CD4-positive, alpha-beta T cell treated with Interleukin-6 for 4 hours (primary cell): ENCODE data around the gene CCNL2.

Source experiments
- DNase-seq: peaks from one replicate; pipeline ENCODE4 v3.0.0-alpha.2; 2020; ENCODE audit warnings: mixed read lengths

Gene CCNL2

DNA sequence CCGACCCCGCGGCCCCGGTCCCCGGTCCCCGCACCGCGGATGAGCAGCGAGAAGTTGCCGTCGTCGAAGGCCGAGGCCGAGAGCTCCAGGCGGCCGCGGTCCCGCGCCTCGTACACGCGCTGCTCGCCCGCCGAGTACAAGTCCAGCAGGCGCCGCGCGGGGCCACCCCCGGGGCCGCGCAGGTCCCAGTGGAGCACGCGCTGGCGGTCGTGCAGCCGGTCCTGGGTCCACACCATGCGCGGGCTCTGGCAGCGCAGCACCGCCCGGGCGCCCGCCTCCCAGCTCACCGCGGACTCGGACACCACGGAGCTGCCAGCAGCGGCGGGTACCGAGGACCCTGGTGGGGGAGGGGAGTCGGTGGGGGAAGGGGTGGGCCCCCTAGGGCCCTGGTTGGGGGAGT is 43.7 kb downstream of the CCNL2 start:
- DNase-seq, result no peak

- DNase-seq, result peak; percentile 42
These were observed 44.6 kb downstream of the CCNL2 start for GRCh38 chr1:1354271-1355247.

DNA sequence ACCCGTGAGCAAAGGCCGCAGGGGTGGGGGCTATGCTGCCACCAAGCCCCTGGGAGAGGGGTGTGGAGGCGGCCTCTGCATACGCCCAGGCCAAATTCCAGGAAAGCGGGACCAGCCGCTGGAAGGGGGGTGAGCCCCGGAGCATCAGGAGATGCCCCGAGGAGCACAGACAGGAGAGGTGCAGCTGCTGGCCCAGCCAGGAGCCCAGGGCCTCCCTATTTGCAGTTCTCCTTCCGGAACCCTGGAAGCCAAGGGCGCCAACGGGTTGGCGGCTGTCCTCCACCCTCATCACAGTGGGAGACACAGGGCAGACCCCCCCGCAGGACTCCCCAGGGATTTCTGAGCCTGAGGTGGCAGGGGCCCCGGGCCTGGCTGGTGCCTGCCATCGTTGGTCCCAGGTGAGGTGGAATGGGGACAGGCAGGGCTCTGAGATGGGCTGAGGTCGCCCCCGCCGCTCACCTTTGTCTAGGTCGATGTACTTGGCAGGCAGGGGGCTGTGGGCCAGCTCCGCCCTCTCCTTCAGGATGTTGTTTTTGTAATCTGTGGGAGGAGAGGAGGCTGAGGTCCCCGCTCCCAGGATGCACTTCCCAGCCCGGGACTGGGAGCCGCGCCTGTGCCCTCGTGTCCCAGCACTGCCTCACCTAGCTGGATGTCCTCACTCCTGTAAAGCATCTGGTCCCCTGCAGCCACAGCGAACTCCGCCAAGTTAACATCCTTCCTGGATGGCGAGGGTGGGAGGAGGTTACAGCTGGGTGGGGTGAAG is 45.6 kb downstream of the CCNL2 start:
- no peak for DNase-seq

DNA sequence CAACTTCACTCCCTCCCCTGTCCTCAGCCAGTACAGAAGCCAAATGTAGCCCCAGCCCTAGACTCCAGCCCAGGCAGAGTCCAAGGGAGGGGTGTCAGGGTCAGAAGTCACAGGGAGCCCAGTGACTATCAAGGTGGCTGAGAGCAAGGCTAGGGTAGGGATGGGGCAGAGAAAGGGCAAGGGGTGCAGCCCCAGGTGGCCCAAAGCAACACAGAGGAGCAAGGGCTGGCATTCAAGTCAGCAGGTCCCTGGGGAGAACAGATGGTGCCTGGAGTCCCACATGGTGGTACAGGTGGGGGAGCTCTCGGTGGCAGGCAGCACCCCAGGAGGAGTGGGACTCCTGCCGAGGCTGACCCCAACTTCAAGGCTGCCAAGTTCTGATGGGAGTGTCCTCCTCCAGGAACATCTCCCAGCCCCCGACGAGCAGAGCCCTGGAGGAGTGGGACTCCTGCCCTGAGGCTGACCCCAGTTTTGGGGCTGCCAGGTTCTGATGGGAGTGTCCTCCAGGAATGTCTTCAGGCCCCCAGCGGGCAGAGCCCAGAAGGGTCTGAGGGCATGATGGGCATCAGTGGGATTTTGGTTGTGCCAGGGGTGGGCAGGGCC is 46.2 kb downstream of the CCNL2 start:
- DNase-seq, result no peak

DNA sequence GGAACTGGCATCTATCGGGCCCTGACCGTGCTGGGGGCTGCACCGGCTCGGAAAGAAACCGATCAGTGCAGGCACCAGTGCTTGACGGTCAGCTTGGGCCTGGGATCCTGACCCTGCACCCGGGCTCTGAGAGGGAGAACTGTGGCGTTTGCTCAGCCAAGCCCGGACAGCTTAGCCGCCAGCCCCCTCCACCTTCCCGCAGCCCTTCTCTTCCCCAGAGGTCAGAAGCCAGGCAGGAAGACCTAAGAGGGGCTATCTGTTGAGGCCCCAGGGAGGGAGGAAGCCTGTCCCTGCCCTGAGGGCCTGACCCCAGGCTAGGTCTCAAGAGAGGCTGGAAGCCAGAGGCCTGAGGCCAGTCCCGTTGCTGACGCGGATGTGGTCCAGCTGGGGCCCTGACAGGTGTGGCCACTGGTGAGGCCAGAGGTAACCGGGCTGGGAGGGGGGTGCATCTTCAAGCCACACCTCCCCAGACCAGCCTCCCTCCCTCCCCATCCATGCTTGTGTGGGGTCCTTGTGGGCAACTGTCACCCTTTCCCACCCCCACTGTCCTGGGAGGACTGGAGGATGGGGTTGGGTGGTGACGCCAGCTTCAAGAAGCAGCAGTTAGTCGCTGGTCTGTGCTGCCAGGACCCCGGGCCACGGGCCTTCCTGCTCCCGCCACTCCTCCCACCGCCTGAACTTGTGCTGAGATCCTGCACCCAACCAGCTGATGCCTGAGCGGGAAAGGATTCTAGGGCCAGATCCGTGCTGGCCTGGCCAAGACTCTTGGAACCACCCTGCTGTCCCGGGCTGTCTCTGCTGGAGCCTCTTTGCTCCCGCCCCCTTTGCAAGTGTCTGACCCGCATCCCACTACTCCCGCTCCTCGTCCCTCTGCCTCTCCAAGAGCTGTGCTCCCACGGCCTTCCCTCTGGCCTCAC is 47.4 kb downstream of the CCNL2 start:
- DNase-seq, result no peak

- DNase-seq, result peak; percentile 76
These were observed 49.7 kb downstream of the CCNL2 start, which contains the start of gene DVL1 for GRCh38 chr1:1349256-1350012. Gene DVL1 (minus strand): TSS chr1:1349418. CDS start chr1:1349065, 353 bp downstream.

DNA sequence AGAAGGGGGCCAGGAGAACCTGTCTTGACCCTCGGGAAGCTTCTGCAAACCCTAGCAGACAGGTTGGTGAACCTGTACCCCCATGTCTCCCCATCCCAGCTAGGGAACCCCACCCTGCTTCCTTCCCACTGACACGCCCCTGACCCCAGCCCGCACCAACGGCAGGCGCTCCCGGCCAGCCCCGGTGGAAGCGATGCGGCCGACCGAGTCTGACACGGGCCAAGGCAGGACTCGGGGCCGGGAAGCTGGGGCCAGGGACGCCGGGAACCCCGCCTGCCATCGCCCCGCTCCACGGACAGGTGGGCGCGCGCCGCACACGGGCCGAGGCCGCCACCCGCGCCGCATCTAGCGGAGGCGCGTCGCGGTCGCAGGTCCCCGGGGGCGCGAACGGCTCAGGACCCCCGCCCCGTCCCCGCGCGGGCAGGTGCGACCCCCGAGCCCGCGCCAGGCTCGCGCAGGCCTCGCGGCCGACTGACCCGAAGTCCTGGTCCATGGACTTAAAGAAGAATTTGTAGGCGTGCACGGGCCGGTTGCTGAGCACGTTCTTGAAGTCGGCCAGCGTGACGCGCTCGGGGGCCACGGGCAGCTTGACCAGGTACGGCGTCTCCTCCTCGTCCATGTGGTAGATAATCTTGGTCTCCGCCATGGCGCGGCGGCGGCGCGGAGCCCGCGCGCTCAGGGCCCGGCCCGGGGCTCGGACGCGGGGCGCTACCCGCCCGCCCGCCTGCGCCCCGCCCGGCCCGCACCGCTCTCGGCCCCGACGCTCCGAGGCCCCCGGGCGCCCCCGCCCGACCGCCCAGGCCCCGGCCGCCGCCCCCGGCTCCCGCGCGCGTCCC is 50.5 kb downstream of the CCNL2 start:
- no peak for DNase-seq

GRCh38 chr1:1347663-1348419 is 51.3 kb downstream of the CCNL2 start:
- DNase-seq, result no peak

DNA sequence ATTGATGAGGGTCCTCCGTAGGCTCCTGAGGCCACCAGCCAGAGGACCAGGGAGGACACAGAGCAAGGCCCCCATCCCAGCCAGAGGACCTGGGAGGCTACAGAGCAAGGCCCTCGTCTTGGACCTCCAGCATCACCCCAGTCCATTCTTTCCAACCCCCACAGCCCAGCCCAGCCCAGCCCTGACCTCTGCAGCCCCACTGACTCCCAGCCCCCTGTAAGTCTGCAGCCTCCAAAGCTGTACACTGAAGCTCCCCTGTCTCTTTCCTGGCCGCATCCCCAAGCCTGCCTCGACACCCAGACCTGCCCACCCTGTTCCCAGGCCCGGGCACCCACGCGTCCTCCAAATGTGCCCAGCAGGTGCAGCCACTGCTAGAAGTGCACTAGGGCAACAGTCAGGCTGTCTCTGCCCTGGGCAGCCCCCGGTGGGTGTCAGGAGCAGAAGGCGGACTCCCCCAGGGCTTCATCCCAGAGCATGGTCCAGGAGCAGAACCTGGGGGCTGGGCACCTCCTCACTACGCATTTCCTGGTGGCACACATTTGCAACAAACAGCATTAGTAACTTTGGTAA is 52.0 kb downstream of the CCNL2 start:
- no peak for DNase-seq

DNA sequence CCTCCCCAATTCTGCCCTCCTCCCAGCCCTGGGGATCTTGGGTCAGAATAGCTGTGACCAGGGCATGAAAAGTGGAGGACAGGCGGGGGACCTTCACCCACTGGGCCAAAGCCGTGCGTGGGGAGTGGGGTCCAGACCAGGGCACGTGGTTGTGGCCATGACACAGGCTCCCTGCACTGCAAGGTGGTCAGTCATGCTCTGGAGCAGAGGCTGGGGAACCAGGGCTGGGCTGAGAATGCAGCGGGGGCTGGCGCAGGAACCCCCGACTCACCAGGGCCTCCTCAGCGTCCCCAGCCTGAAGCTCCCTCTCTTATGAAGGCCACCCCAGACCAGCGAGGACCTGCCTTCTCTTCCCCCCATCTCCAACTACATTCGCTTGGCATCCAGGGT is 52.6 kb downstream of the CCNL2 start:
- DNase-seq, result no peak

- no peak for DNase-seq
These were observed 53.2 kb downstream of the CCNL2 start for GRCh38 chr1:1345860-1346500.

GRCh38 chr1:1345384-1345783 is 53.8 kb downstream of the CCNL2 start:
- no peak for DNase-seq

GRCh38 chr1:1344655-1345361 is 54.3 kb downstream of the CCNL2 start:
- DNase-seq, result peak; percentile 61

DNA sequence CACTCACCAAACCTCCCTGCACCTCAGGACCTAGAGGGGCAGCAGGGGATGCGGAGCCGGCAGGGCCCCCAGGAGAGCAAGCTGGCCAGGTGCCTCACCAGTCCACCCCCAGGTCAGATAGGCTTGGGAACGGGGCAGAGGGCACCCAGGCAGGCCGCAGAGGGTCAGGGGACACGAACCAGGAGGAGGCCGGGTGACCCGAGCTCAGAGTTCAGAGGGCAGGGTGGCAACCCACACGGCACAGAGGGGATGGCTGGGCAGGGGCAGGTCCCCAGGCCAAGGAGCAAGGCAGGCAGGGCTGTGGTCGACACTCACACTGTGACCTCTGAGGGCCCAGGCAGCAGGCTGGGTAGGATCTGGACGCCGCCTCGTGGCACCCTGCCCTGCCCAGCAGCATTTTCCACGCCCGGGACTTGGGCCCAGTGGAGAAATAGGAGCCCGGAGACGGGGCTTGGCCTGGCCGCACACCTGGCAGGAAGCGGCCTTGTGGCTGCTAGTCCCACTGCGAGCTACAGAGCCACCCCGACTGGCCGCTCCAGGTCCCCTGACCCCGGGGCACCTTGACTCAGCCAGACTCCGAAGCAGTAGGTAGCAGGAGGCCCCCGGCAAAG is 55.2 kb downstream of the CCNL2 start:
- no peak for DNase-seq

- DNase-seq, result no peak
These were observed 56.5 kb downstream of the CCNL2 start for GRCh38 chr1:1342584-1343115.

DNA sequence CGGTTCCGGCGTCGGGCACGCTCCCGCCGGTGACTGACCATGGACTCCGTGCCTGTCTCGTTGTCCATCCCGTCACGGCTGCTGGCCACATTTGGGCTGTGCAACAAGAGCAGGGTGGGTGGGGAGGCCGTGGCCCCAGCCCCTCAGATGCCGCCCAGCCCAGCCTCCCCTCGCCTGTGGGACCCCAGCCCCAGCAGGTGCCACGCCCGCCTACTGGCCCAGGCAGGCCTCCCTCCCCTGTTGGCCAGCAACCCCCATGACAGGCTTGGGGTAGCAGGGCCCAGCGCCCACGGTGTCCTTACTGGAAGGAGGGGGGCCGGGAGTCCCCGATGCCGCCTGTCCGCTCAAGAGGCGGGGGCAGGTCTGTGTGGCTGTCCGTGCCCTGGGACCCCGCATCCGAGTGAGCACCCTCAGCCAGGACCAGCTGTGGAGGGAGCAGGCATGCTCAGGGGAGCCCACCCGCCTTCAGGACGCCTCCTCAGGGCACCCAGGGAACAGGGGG is 57.0 kb downstream of the CCNL2 start:
- no peak for DNase-seq

GRCh38 chr1:1341549-1342021 is 57.5 kb downstream of the CCNL2 start:
- DNase-seq, result no peak
